ENCODE measurements around the gene DTNA. TPM values are rescaled to one million over a fixed set of nuclear protein-coding genes. Genes with fewer than 3 reads are reported as not detected.

Gene DTNA
- total RNA-seq, 1 donor from 2014 or later = 18.4 TPM

DNA sequence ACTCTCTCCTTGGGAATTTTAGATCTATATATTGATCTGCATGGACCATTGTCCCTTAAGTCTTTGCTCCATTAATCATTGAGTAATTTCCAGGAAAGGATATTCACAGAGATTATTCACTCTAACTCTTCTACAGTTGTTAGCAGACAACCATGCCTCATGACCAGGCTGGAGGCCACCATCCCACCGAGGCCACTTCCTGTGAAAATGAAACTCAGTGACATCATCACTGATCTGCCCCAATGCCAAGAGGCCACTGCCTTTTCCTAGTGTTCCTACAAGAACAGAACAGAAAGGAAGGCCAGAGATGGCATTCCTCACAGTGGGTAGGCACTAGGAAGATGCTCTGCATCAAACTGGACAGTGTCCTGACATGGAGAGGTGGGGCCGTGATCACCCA is 161.3 kb downstream of the DTNA start:
- Histone ChIP-seq H3K4me1 (peaks cover 6% of the 10 kb centered on the region), H3K27me3 (no peaks in the 10 kb centered on the region), H3K9me3 (no peaks in the 10 kb centered on the region), H3K36me3 (no peaks in the 10 kb centered on the region), H3K4me3 (no peak overlapping the region), H3K27ac (no peak overlapping the region)
- no peak for DNase-seq (ENCODE audit: extremely low spot score in 2 of 2)
- TF ChIP-seq POLR2A (IDR thresholded peaks at IDR 0.05) = no peak
- TF ChIP-seq POLR2AphosphoS5 (IDR thresholded peaks at IDR 0.05; ENCODE audit: insufficient read depth in 1 of 2, low read depth in 1 of 2) = no peak
- TF ChIP-seq, protein P1, sequence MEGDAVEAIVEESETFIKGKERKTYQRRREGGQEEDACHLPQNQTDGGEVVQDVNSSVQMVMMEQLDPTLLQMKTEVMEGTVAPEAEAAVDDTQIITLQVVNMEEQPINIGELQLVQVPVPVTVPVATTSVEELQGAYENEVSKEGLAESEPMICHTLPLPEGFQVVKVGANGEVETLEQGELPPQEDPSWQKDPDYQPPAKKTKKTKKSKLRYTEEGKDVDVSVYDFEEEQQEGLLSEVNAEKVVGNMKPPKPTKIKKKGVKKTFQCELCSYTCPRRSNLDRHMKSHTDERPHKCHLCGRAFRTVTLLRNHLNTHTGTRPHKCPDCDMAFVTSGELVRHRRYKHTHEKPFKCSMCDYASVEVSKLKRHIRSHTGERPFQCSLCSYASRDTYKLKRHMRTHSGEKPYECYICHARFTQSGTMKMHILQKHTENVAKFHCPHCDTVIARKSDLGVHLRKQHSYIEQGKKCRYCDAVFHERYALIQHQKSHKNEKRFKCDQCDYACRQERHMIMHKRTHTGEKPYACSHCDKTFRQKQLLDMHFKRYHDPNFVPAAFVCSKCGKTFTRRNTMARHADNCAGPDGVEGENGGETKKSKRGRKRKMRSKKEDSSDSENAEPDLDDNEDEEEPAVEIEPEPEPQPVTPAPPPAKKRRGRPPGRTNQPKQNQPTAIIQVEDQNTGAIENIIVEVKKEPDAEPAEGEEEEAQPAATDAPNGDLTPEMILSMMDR (IDR thresholded peaks at IDR 0.05) = no peak
- intact Hi-C loops (cut with DNase I) = no loop called here

DNA sequence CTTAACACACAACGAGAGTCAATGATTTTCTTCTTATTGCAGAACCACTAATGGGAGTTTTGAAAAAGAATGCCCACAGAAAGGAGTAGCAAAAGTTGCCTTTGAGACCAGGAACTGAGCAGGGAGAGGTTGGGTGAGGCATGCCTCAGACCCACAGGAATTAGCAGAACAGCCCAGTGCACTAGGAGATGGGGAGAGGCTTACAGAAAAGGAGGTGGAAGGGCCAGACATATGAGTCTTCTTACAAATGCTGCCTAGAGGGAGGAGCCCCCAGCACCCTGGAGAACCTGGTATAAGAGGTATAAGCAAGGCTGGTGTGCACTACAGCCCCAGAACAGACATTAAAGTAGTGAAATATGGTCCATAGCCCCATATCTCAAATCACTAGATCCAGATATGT is 162.0 kb downstream of the DTNA start:
- Histone ChIP-seq H3K4me3 (no peak overlapping the region), H3K27me3 (no peaks in the 10 kb centered on the region), H3K27ac (no peak overlapping the region), H3K36me3 (no peaks in the 10 kb centered on the region), H3K4me1 (peaks cover 6% of the 10 kb centered on the region), H3K9me3 (no peaks in the 10 kb centered on the region)
- intact Hi-C loops (cut with DNase I) = no loop called here
- no peak for DNase-seq (ENCODE audit: extremely low spot score in 2 of 2)
- TF ChIP-seq, protein P1 (IDR thresholded peaks at IDR 0.05) = no peak
- no peak for TF ChIP-seq POLR2A (IDR thresholded peaks at IDR 0.05)
- no peak for TF ChIP-seq POLR2AphosphoS5 (IDR thresholded peaks at IDR 0.05; ENCODE audit: insufficient read depth in 1 of 2, low read depth in 1 of 2)

DNA sequence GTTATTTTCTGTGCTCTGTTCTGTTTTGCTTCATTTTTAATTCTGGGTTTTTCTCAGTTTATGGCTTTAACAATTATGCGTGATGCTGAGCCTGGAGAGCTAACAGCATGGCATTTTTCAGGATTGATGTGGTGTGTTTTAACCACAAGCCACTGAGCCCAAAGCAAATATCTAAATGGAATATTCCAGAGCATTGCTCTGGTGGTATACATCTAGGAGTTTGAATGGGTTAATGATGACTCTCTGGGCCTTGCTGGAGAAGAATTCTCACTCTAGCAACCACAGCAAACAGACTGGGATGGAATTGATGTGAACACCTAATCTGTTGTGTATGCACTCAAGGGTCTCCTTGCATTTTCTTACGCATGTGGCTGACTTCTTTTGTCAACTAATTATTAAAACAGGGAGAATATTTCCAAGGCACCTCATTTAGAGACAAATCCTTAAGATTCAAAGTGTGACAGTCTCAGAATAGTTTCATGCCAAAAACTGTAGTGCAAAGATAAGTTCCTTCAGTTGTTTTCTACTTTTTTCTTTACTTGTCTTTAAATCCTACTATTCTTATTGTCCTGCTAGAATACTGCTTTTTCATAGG is 164.0 kb downstream of the DTNA start:
- Histone ChIP-seq H3K27me3 (no peaks in the 10 kb centered on the region), H3K4me3 (no peak overlapping the region), H3K4me1 (no peaks in the 10 kb centered on the region), H3K36me3 (no peaks in the 10 kb centered on the region), H3K27ac (no peak overlapping the region), H3K9me3 (no peaks in the 10 kb centered on the region)
- intact Hi-C loops (cut with DNase I) = no loop called here
- TF ChIP-seq, protein P1 (IDR thresholded peaks at IDR 0.05) = no peak
- TF ChIP-seq POLR2A (IDR thresholded peaks at IDR 0.05) (no peak), POLR2AphosphoS5 (IDR thresholded peaks at IDR 0.05; ENCODE audit: insufficient read depth in 1 of 2, low read depth in 1 of 2) (no peak)
- DNase-seq (ENCODE audit: extremely low spot score in 2 of 2) = no peak

DNA sequence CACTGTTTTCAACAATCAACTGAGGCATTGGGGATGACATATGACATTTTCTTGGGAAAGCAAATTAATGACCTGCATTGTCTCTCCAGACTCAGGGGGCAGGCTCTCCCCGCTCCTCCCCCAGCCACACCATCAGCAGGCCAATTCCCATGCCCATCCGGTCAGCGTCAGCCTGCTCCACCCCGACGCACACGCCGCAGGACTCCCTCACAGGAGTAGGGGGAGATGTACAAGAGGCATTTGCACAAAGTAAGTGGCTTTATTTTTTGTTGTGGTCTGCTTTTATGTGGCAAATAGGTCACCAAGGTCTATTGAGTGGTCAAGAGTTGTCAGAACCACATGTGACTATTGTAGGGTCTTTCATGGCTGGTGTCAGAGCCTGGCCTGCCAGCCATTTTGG is 165.1 kb downstream of the DTNA start:
- intact Hi-C loops (cut with DNase I) = no loop called here
- DNase-seq (ENCODE audit: extremely low spot score in 2 of 2) = no peak
- no peak overlapping the region for H3K27ac ChIP-seq
- no peaks in the 10 kb centered on the region for H3K9me3 ChIP-seq
- TF ChIP-seq, protein P1 (IDR thresholded peaks at IDR 0.05) = no peak
- no peak for TF ChIP-seq POLR2A (IDR thresholded peaks at IDR 0.05)
- TF ChIP-seq POLR2AphosphoS5 (IDR thresholded peaks at IDR 0.05; ENCODE audit: insufficient read depth in 1 of 2, low read depth in 1 of 2) = no peak
- no peaks in the 10 kb centered on the region for H3K4me1 ChIP-seq
- no peak overlapping the region for H3K4me3 ChIP-seq
- no peaks in the 10 kb centered on the region for H3K27me3 ChIP-seq
- no peaks in the 10 kb centered on the region for H3K36me3 ChIP-seq

DNA sequence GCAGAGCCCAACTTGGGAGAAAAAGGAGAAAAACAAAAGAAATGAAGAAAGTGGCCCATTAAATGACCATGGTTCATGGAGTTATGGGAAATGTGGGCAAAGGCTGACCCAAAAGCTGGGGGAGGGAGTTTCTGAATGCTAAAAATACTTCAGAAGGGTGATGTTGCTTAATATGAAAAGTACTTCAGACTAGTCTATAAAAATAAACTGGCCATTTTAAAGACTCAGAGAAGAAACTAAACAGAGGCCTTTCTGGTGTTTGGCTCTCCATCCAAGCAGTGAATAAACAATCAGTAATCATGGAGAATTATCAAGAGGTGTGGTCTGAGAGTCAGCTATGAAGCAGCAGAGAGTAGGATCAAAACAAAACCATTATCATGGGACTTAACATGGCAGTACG is 170.3 kb downstream of the DTNA start:
- TF ChIP-seq POLR2AphosphoS5 (IDR thresholded peaks at IDR 0.05; ENCODE audit: insufficient read depth in 1 of 2, low read depth in 1 of 2) = no peak
- TF ChIP-seq, protein P1 (IDR thresholded peaks at IDR 0.05) = no peak
- no peak for TF ChIP-seq POLR2A (IDR thresholded peaks at IDR 0.05)
- no peaks in the 10 kb centered on the region for H3K27me3 ChIP-seq
- H3K4me1 ChIP-seq = no peaks in the 10 kb centered on the region
- intact Hi-C loops (cut with DNase I) = no loop called here
- H3K27ac ChIP-seq = peak overlapping the region; percentile 34
- no peak overlapping the region for H3K4me3 ChIP-seq
- no peaks in the 10 kb centered on the region for H3K36me3 ChIP-seq
- no peak for DNase-seq (ENCODE audit: extremely low spot score in 2 of 2)
- no peaks in the 10 kb centered on the region for H3K9me3 ChIP-seq

Measured in vagina (tissue), 2 donors.